DOHH2 (cell line): ENCODE results near the gene ERBB2.

ENCODE experiments used
- H3F3A ChIP-seq: fragments of 200-600 bp; sonication (generic), shearing (Covaris generic); 2 replicates; pipeline ENCODE4 v1.6.0; 2016; ENCODE audit warnings: antibody characterized with exemption, mild to moderate bottlenecking; ENCODE audit not compliant: control insufficient read depth, insufficient read depth
- H3K27ac ChIP-seq: fragments of 200-600 bp; sonication (generic); 2 replicates; pipeline ENCODE4 v1.5.1; 2014; ENCODE audit warnings: low read depth, mild to moderate bottlenecking, low read length, moderate library complexity
- H3K27me3 ChIP-seq: fragments of 200-600 bp; sonication (generic); 2 replicates; pipeline ENCODE4 v1.6.1; 2014; ENCODE audit warnings: mild to moderate bottlenecking, low read length, mixed read lengths; ENCODE audit not compliant: control insufficient read depth
- H3K36me3 ChIP-seq: fragments of 200-600 bp; sonication (generic); 2 replicates; pipeline ENCODE4 v1.6.1; 2014; ENCODE audit warnings: mild to moderate bottlenecking, low read length, moderate library complexity, mixed read lengths; ENCODE audit not compliant: control insufficient read depth
- H3K4me1 ChIP-seq: fragments of 200-600 bp; sonication (generic); 2 replicates; pipeline ENCODE4 v1.6.1; 2014; ENCODE audit warnings: mild to moderate bottlenecking, low read length, mixed read lengths; ENCODE audit not compliant: control insufficient read depth
- H3K4me2 ChIP-seq: fragments of 200-600 bp; sonication (generic); 2 replicates; pipeline ENCODE4 v1.6.0; 2014; ENCODE audit warnings: mild to moderate bottlenecking, low read length, moderate library complexity
- H3K4me3 ChIP-seq: fragments of 200-600 bp; sonication (generic); 2 replicates; pipeline ENCODE4 v1.5.1; 2014; ENCODE audit warnings: mild to moderate bottlenecking, low read length, mixed read lengths
- H3K79me2 ChIP-seq: fragments of 200-600 bp; sonication (generic); 2 replicates; pipeline ENCODE4 v1.6.1; 2014; ENCODE audit warnings: mild to moderate bottlenecking, low read length, mixed read lengths; ENCODE audit not compliant: control insufficient read depth
- H3K9me2 ChIP-seq: fragments of 200-600 bp; sonication (generic); replicated peaks from 2 replicates; pipeline ENCODE4 v1.6.1; 2014; ENCODE audit warnings: mild to moderate bottlenecking, low read length, mixed read lengths; ENCODE audit not compliant: control insufficient read depth
- H3K9me3 ChIP-seq: fragments of 200-600 bp; sonication (generic); 2 replicates; pipeline ENCODE4 v1.6.1; 2014; ENCODE audit warnings: antibody characterized with exemption, low read length, mixed read lengths; ENCODE audit not compliant: control insufficient read depth, insufficient read depth
- H4K20me1 ChIP-seq: fragments of 200-600 bp; sonication (generic); 2 replicates; pipeline ENCODE4 v1.6.0; 2014; ENCODE audit warnings: low read depth, mild to moderate bottlenecking, antibody characterized with exemption, low read length, moderate library complexity; ENCODE audit not compliant: control insufficient read depth, insufficient read depth
- CTCF ChIP-seq: fragments of 200-600 bp; sonication (generic); IDR thresholded peaks from one replicate; pipeline ENCODE4 v1.5.1; 2014; ENCODE audit warnings: antibody characterized with exemption, mild to moderate bottlenecking, low read depth, low read length; ENCODE audit not compliant: poor library complexity, severe bottlenecking
- EZH2phosphoT487 ChIP-seq: fragments of 200-600 bp; sonication (generic); IDR thresholded peaks from 2 replicates; pipeline ENCODE4 v1.6.1; 2017; ENCODE audit warnings: borderline replicate concordance, mild to moderate bottlenecking, antibody characterized with exemption, low read length, moderate library complexity, mixed read lengths

ERBB2 gene

GRCh38 chr17:39661744-39662541 lies 37.9 kb upstream of the ERBB2 start:
- Histone ChIP-seq H3K36me3 (peaks cover 35% of the 10 kb centered on the region), H3K79me2 (no peaks in the 10 kb centered on the region), H3K27me3 (peaks cover 10% of the 10 kb centered on the region), H3K9me2 (no peaks in the 10 kb centered on the region), H4K20me1 (no peaks in the 10 kb centered on the region), H3K4me1 (peaks cover 18% of the 10 kb centered on the region), H3K9me3 (no peaks in the 10 kb centered on the region), H3K4me2 (no peak overlapping the region), H3K4me3 (no peak overlapping the region), H3K27ac (no peak overlapping the region), H3F3A (no peaks in the 10 kb centered on the region; the same call in 1 of the 2 replicates)
- TF ChIP-seq CTCF (no peak), EZH2phosphoT487 (no peak)

DNA sequence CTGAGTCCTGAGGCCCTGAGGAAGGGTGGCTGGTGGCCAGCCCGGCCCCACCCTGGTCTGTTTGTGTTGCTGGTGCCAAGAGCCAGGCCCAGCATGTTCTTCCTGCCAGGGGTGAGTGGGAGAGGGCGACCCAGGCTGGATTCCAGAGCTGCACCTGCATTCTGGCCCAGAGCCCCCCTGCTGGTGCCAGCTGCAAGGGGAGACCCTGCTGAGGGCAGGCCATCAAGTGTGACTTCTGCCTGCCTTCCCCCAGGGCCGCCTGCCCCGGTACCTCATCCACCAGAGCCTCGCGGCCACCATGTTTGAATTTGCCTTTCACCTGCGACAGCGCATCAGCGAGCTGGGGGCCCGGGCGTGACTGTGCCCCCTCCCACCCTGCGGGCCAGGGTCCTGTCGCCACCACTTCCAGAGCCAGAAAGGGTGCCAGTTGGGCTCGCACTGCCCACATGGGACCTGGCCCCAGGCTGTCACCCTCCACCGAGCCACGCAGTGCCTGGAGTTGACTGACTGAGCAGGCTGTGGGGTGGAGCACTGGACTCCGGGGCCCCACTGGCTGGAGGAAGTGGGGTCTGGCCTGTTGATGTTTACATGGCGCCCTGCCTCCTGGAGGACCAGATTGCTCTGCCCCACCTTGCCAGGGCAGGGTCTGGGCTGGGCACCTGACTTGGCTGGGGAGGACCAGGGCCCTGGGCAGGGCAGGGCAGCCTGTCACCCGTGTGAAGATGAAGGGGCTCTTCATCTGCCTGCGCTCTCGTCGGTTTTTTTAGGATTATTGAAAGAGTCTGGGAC lies 37.1 kb upstream of the ERBB2 start:
- H3K9me3 ChIP-seq: no peaks in the 10 kb centered on the region
- H3K4me2 ChIP-seq: no peak overlapping the region
- H3K27me3 ChIP-seq: peaks cover 18% of the 10 kb centered on the region
- no peak overlapping the region for H3K27ac ChIP-seq
- H3K4me3 ChIP-seq: no peak overlapping the region
- no peaks in the 10 kb centered on the region; the same call in 1 of the 2 replicates for H3F3A ChIP-seq
- no peaks in the 10 kb centered on the region for H3K9me2 ChIP-seq
- H3K4me1 ChIP-seq: peaks cover 20% of the 10 kb centered on the region
- no peak for TF ChIP-seq EZH2phosphoT487
- no peak for TF ChIP-seq CTCF
- H3K79me2 ChIP-seq: no peaks in the 10 kb centered on the region
- no peaks in the 10 kb centered on the region for H4K20me1 ChIP-seq
- peaks cover 35% of the 10 kb centered on the region for H3K36me3 ChIP-seq

DNA sequence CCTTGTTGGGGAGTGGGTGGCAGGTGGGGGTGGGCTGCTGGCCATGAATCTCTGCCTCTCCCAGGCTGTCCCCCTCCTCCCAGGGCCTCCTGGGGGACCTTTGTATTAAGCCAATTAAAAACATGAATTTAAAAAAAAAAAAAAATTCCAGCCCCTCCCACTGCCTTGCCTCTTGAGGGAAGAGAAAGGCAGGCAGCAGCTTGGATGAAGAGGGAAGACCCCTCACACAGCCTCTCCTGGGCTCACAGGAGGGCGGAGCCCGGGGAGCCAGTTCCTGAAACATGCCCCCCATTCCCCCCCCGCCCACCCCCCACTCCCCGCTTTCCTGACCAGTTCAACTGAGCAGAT lies 36.5 kb upstream of the ERBB2 start:
- Histone ChIP-seq H3F3A (no peaks in the 10 kb centered on the region; the same call in 1 of the 2 replicates), H3K9me3 (no peaks in the 10 kb centered on the region), H3K27me3 (peaks cover 24% of the 10 kb centered on the region), H4K20me1 (no peaks in the 10 kb centered on the region), H3K4me2 (no peak overlapping the region), H3K4me1 (peaks cover 25% of the 10 kb centered on the region), H3K36me3 (peaks cover 33% of the 10 kb centered on the region), H3K27ac (no peak overlapping the region), H3K79me2 (no peaks in the 10 kb centered on the region), H3K4me3 (no peak overlapping the region), H3K9me2 (no peaks in the 10 kb centered on the region)
- TF ChIP-seq CTCF (no peak), EZH2phosphoT487 (no peak)
